HEK293 (cell line): Measurements from ENCODE around the gene CCSER1.

Source experiments
- CTCF ChIA-PET: fragments of 350-600 bp; formaldehyde crosslinking; extraction: SDS; loops from one replicate; lab custom pipeline; 2021; ENCODE audit warnings: antibody characterized with exemption; lab: Yijun Ruan, JAX
- POLR2A ChIA-PET: fragments of 300-600 bp; formaldehyde crosslinking; extraction: SDS; loops from one replicate; lab custom pipeline; 2020; ENCODE audit warnings: antibody characterized with exemption, inconsistent platforms; lab: Yijun Ruan, JAX
- H3K27ac ChIP-seq: fragments of 200-500 bp; sonication (Bioruptor generic); 2 replicates; pipeline ENCODE4 v1.5.1; 2014; ENCODE audit warnings: low read depth, low read length, control low read depth, inconsistent platforms; ENCODE audit errors: extremely low read depth
- H3K36me3 ChIP-seq, 2 experiments: fragments of 200-500 bp in 1 of 2; sonication (Bioruptor generic) in 1 of 2; 1 replicate in 1 of 2; 2 replicates in 1 of 2; pipeline ENCODE4 v1.5.1; 2014 to 2017; ENCODE audit warnings: inconsistent platforms in 2 of 2, low read length in 2 of 2; ENCODE audit not compliant: control insufficient read depth in 2 of 2, insufficient read depth in 1 of 2
- H3K4me1 ChIP-seq: fragments of 200-500 bp; sonication (Bioruptor generic); 2 replicates; pipeline ENCODE4 v1.5.1; 2014; ENCODE audit warnings: mild to moderate bottlenecking, low read length, inconsistent platforms; ENCODE audit not compliant: control insufficient read depth, insufficient read depth
- H3K4me3 ChIP-seq: 2 replicates; pipeline ENCODE4 v1.5.1; 2011; ENCODE audit warnings: low read depth, mild to moderate bottlenecking, control low read depth, low read length, moderate library complexity
- H3K9me3 ChIP-seq: fragments of 200-500 bp; sonication (Bioruptor generic); 2 replicates; pipeline ENCODE4 v1.5.1; 2014; ENCODE audit warnings: low read depth, low read length, inconsistent platforms; ENCODE audit not compliant: control insufficient read depth, insufficient read depth
- BCL6B ChIP-seq: fragments of 450-650 bp; formaldehyde crosslinking; IDR thresholded peaks from 2 replicates; pipeline ENCODE4 v1.5.1; 2017; ENCODE audit warnings: missing biosample characterization, missing genetic modification characterization
- FEZF1 ChIP-seq: fragments of 450-650 bp; formaldehyde crosslinking; IDR thresholded peaks from 2 replicates; pipeline ENCODE4 v1.5.1; 2016; ENCODE audit warnings: missing biosample characterization, missing genetic modification characterization
- INSM2 ChIP-seq: fragments of 450-650 bp; formaldehyde crosslinking; IDR thresholded peaks from 2 replicates; pipeline ENCODE4 v1.5.1; 2016; ENCODE audit warnings: missing biosample characterization, missing genetic modification characterization
- OSR2 ChIP-seq: fragments of 450-650 bp; formaldehyde crosslinking; IDR thresholded peaks from 2 replicates; pipeline ENCODE4 v1.5.1; 2016; ENCODE audit warnings: missing biosample characterization, missing genetic modification characterization
- PRDM2 ChIP-seq: fragments of 450-650 bp; formaldehyde crosslinking; IDR thresholded peaks from 2 replicates; pipeline ENCODE4 v1.5.1; 2016; ENCODE audit warnings: missing biosample characterization, missing genetic modification characterization, borderline replicate concordance
- SCRT1 ChIP-seq: fragments of 450-650 bp; formaldehyde crosslinking; IDR thresholded peaks from 2 replicates; pipeline ENCODE4 v1.5.1; 2016; ENCODE audit warnings: missing biosample characterization, missing genetic modification characterization, borderline replicate concordance
- ZBTB8A ChIP-seq: fragments of 450-650 bp; formaldehyde crosslinking; IDR thresholded peaks from 2 replicates; pipeline ENCODE4 v1.5.1; 2016; ENCODE audit warnings: missing biosample characterization, missing genetic modification characterization
- ZIC2 ChIP-seq: fragments of 450-650 bp; formaldehyde crosslinking; IDR thresholded peaks from 2 replicates; pipeline ENCODE4 v1.5.1; 2016; ENCODE audit warnings: missing biosample characterization, missing genetic modification characterization
- ZNF133 ChIP-seq: fragments of 450-650 bp; formaldehyde crosslinking; IDR thresholded peaks from 2 replicates; pipeline ENCODE4 v1.5.1; 2016; ENCODE audit warnings: missing biosample characterization, missing genetic modification characterization
- ZNF174 ChIP-seq: fragments of 450-650 bp; formaldehyde crosslinking; IDR thresholded peaks from 2 replicates; pipeline ENCODE4 v1.5.0; 2017; ENCODE audit warnings: missing biosample characterization, mild to moderate bottlenecking, missing genetic modification characterization
- ZNF19 ChIP-seq: fragments of 450-650 bp; formaldehyde crosslinking; IDR thresholded peaks from 2 replicates; pipeline ENCODE4; 2016; ENCODE audit warnings: missing biosample characterization, missing genetic modification characterization, low read depth
- ZNF354C ChIP-seq: fragments of 450-650 bp; formaldehyde crosslinking; IDR thresholded peaks from 2 replicates; pipeline ENCODE4 v1.5.1; 2016; ENCODE audit warnings: missing biosample characterization, missing genetic modification characterization, low read depth, borderline replicate concordance
- ZNF398 ChIP-seq: fragments of 450-650 bp; formaldehyde crosslinking; IDR thresholded peaks from 2 replicates; pipeline ENCODE4 v1.5.1; 2017; ENCODE audit warnings: missing biosample characterization, missing genetic modification characterization
- ZNF473 ChIP-seq: fragments of 450-650 bp; formaldehyde crosslinking; IDR thresholded peaks from 2 replicates; pipeline ENCODE4 v1.5.1; 2017; ENCODE audit warnings: missing biosample characterization, missing genetic modification characterization
- ZNF580 ChIP-seq: fragments of 450-650 bp; formaldehyde crosslinking; IDR thresholded peaks from 2 replicates; pipeline ENCODE4 v1.5.1; 2016; ENCODE audit warnings: missing biosample characterization, missing genetic modification characterization
- ZNF629 ChIP-seq: fragments of 450-650 bp; formaldehyde crosslinking; IDR thresholded peaks from 2 replicates; pipeline ENCODE4 v1.5.1; 2017; ENCODE audit warnings: missing biosample characterization, missing genetic modification characterization
- ZNF692 ChIP-seq: fragments of 450-650 bp; formaldehyde crosslinking; IDR thresholded peaks from 2 replicates; pipeline ENCODE4 v1.5.1; 2016; ENCODE audit warnings: missing biosample characterization, missing genetic modification characterization
- ZNF707 ChIP-seq: fragments of 450-650 bp; formaldehyde crosslinking; IDR thresholded peaks from 2 replicates; pipeline ENCODE4 v1.5.1; 2016; ENCODE audit warnings: missing biosample characterization, missing genetic modification characterization
- ZNF791 ChIP-seq: fragments of 450-650 bp; formaldehyde crosslinking; IDR thresholded peaks from 2 replicates; pipeline ENCODE4 v1.5.1; 2016; ENCODE audit warnings: missing biosample characterization, missing genetic modification characterization
- ZSCAN18 ChIP-seq: fragments of 450-650 bp; formaldehyde crosslinking; IDR thresholded peaks from 2 replicates; pipeline ENCODE4 v1.5.1; 2016; ENCODE audit warnings: missing biosample characterization, missing genetic modification characterization

Gene CCSER1

GRCh38 chr4:90950385-90950841 is 823.2 kb downstream of the CCSER1 start (continued):
- TF ChIP-seq PRDM2 (tag by site-specific recombination) (no peak), ZNF133 (tag by site-specific recombination) (no peak), ZNF692 (peak; percentile 20; the same call in 1 of the 2 replicates), ZNF580 (tag by site-specific recombination) (0 out of 2 replicates have a peak, but pooled peaks have one; percentile 11), ZNF398 (tag by site-specific recombination) (0 out of 2 replicates have a peak, but pooled peaks have one; percentile 26), FEZF1 (tag by site-specific recombination) (peak; percentile 91), OSR2 (tag by site-specific recombination) (0 out of 2 replicates have a peak, but pooled peaks have one; percentile 9), ZNF19 (tag by site-specific recombination) (no peak), ZNF791 (tag by site-specific recombination) (no peak), ZNF354C (tag by site-specific recombination) (no peak)

GRCh38 chr4:90951037-90951436 is 823.8 kb downstream of the CCSER1 start:
- no peaks in the 10 kb centered on the region for H3K9me3 ChIP-seq
- POLR2A ChIA-PET = no interaction called here
- CTCF ChIA-PET = no interaction called here
- H3K4me1 ChIP-seq = no peaks in the 10 kb centered on the region; the same call in 1 of the 2 replicates
- no peaks in the 10 kb centered on the region for H3K36me3 ChIP-seq
- peak overlapping the region; percentile 7; the same call in 1 of the 2 replicates for H3K4me3 ChIP-seq
- no peak overlapping the region for H3K27ac ChIP-seq
- TF ChIP-seq BCL6B = no peak
- TF ChIP-seq ZSCAN18 (tag by site-specific recombination) = no peak
- TF ChIP-seq ZNF473 (tag by site-specific recombination) = no peak
- no peak for TF ChIP-seq ZNF174
- TF ChIP-seq ZIC2 (tag by site-specific recombination) = no peak
- no peak for TF ChIP-seq ZNF707 (tag by site-specific recombination)
- TF ChIP-seq SCRT1 (tag by site-specific recombination) = no peak
- peak; percentile 21; the same call in 1 of the 2 replicates for TF ChIP-seq ZNF629 (tag by site-specific recombination)
- no peak for TF ChIP-seq ZBTB8A (tag by site-specific recombination)
- TF ChIP-seq INSM2 (tag by site-specific recombination) = 0 out of 2 replicates have a peak, but pooled peaks have one; percentile 25
